ENCODE results near the gene TRIP13.

The TRIP13 gene

DNA sequence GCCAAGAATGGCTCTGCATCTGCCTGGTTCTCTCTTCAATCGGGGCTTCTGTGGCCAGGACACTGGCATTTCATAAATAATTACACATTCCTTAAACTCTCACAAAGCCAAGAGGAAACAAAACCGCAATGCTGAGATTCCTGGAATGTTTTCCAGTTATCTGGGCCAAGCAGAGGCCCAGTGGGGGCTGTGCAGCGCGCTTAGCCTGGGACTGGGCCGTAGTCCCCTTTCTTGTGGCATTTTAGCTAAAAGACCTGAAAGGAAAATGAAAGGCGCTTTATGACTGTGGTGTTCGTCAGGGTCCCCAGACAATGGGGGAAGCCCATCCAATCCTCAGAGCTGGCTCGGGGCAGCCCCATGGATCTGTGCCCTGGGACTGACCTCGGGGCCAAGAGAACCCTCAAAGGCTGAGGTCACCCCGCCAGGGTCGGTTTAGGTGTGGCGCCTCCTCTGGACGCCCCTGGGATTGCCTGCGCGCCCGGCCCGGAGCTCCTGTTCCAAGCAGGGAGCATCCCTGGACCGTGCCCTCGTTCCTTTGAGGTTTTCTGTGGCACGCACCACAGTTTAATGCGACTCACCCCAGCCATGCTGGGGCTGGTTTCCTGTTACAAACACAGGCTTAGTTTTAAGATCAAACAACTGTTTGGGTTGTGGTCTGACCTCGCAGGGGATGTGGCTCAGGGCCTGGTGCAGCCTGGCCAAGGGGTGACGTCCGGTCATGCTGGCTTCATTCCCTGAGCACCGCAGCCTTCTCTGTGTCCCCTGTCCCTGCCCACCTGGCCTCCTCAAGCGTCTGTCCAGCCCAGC lies 64.5 kb downstream of the TRIP13 start:
- DNase-seq (ENCODE audit: low read depth) = no peak

DNA sequence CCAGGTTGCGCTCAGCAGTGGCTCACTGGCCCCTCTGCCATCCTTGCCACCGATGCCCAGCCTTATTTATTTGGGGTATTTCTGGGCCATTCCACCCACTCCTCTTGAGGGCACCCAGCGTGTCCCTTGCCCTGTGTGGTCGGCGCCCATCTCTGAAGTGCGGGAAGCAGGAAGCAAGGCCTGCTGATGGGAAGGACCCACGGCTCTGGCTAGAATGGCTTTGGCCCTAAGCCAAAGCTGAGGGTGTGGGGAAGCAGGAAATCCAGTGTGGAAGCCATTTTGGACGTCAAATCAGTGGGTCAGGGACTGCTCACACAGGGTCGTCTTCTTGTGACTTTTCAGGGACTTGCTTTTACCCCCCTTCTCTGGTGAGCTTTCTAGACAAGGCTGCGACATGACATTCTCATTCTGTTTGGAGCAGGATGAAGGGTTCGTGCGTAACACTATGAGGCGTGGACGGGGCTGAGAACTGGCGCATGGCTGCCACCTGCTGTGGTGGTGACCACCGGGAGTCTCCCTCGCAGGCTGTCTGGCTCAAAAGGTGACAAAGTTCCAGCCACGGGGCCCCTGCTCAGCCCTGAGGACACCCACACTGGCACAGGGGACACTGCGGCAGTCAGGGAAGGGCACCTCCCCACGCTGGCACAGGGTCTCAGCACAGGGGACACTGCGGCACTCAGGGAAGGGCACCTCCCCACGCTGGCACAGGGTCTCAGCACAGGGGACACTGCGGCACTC lies 65.2 kb downstream of the TRIP13 start:
- DNase-seq (ENCODE audit: low read depth) = no peak

DNA sequence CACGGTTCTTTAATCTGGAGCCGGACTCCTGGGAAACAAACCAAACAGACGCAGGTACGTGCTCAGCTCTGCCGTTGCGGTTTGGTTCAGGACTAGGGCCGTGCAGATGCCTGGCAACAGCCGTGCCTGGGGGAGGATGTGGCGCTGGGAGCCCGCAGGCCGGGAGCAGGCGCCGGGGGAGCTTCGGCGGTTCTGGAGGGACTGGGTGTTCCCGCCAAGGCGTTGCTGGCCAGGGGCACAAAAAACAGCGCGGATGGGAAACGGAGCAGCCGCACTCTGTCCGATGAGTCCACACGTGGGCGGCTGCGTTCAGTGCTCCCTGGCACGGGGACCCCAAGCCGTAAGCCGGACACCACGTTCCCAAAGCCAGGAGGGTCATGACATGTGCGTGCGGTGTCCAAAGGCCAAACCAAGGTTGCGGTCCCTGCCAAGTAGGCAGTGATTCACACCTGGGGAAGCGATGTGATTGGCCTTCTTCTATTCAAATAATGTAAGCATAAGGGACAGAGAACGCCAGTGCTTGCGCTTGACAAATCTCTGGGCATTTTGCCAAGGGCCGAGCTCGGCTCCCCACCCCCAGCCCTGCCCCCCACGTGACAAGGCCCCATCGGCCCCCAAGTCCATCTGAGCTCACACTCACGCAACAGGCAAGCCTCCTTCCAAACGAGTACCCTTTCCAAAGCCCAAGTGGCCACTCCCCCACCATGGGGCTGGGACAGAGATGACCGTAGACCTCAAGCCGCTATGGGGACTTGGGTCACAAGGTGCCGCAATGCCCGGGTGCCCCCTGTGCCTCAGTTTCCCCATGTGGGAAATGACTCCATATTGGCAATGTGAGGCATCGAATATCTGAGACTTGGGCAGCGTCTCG lies 66.3 kb downstream of the TRIP13 start:
- DNase-seq (ENCODE audit: low read depth) = no peak

DNA sequence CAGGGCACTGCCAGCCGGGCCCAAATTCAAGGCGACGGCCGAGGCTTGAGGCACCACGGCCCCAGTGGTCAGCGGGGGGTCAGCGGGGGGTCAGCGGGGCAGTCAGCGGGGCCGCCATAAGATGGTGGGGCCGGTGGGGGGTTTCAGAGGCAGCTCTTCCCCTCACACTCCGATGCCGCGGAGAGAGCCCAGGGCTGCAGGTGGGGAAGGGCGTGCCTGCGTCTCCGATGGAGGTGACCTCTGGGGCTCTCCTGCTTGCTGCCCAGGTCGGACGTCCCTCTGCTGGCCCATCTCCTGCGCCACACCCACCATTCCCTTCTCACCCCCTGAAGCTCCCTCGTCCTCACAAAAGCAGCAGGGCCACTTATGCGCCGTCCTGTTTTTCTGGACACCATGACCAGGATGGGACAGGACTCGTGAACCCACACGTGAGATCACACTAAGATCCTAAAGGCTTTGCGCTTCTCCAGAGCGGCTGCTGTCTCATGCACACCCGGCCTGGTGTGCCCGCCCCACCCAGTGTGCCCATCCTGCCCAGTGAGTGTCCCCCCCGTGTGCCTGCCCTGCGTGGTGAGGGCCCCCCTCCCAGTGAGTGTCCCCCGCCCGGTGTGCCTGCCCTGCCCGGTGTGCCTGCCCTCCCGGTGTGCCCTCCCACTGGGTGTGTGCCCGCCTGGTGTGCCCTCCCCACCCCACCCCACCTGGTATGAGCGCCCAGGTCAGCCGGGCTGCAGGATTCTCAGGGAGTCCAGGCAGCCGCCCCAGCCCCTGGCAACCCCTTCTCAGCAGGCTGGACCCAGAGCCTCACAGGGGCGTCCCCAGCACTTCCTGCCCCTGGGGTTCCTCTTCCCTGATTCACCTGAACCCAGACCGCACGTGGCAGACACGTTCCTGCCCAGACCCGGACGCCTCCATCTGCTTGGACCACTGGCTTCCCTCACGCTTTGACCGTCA lies 67.2 kb downstream of the TRIP13 start:
- no peak for DNase-seq (ENCODE audit: low read depth)

DNA sequence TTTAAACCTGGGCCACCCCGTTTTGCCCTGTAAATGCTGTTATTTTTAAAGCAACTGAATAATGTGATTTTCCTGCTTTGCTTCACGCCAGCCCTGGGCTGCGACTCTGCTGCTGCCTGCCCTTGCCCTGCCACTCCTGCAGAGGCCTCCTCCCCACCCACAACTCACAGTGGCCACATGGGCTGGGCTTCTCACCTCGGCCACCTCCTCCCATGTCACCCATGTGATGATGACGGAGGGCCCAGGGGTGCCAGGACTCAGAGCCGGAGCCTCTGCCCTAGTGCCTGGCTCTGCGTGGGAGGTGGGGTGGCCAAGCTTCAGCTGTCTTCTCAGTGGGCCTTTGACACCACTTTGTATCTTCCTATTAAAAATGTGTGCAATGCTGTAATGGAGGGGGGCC lies 67.9 kb downstream of the TRIP13 start:
- no peak for DNase-seq (ENCODE audit: low read depth)

DNA sequence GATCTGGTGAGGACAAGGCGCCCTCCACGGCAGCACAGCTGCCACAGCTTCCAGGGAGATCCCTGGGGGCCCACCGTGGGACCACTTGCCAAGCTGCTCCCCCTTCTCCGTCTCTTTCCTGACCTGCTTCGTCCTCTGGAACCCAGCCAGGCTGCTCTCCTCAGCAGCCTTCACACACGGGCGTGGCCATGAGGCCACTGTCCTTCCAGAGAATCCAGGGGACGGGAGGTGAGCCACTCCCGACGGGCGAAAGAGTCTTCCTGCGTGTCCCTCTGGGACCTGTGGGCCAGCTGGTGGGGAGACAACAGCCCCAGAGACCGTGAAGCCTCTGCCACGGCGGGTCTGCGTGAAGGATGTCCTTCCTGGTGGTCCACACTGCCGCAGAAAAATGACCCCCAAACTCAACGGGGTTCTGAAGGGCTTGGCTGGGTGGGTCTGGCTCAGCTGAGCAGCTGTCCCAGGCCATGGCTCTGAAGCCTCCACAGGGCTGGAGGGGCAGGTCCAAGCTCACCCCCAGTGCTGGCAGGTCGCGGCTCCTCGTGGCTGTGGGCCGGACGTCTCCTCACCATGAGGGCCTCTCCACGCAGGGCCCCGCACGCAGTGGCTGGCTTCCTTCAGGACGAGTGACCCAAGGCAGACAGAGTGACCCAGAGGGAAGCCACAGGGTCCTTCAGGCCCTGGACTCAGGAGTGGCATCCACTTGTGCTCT lies 68.5 kb downstream of the TRIP13 start:
- DNase-seq (ENCODE audit: low read depth) = no peak

DNA sequence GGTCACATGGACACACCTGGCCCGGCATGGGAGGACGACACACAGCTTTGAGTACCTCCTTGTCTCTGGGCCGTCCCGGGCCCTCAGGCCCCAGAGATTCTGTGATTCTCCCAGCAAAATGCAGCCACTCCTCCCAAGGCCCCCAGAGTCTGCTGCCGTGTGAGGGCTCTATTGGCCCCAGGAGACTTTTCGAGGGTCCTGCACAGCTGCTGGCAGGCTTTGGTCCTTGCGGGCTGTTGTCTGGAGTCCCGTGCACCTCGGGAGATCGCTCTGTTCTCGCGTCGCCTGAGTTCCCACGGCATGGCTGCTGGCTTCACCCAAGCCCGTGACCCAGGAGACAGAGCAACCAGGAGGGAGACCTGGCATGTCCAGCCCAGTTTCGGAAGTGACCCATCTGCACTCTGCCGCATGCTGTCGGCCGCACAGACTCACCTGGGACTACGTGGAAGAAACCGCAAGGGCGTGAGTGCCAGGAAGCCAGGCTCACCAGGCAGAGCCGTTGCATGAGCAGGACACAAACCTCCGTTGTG lies 69.1 kb downstream of the TRIP13 start:
- DNase-seq (ENCODE audit: low read depth) = no peak

DNA sequence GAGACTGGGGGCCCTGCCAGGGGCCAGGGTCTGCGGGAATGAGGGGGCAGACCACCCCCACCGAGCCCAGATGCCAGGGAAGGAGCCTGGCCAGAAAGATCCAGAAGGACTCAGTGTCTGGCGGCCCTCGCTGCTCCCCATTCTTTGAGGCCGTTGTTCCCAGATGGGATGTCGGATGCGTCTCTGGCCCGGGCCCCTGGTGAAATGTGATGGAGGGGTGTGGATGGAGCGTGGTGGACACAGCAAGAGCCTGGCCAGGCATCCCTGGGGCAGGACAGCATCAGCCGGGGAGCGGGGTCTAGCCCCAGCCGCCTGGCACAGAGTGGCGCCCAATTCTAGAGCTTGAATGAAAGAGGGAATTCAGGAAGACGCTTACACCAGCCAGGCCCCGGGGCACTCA lies 69.7 kb downstream of the TRIP13 start:
- DNase-seq (ENCODE audit: low read depth) = no peak

DNA sequence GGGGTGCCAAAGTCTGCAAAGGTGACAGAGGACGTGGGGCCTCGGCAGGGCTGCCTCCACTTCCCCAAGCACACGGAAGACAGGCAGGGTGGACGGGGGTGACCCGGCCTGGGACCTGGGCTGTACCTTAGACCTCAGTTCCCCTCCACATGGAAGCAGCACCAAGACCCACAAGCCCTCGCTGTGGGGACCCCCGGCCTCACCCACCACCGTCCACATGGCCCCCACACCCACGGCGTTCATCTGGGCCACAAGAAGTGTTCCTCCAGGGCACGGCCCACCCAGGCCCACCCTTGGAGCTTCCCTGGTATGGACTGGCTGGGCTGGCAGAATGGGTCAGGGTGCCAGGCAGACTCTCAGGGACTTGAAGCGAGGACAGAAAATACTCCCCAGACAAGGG lies 70.1 kb downstream of the TRIP13 start:
- DNase-seq (ENCODE audit: low read depth) = no peak

DNA sequence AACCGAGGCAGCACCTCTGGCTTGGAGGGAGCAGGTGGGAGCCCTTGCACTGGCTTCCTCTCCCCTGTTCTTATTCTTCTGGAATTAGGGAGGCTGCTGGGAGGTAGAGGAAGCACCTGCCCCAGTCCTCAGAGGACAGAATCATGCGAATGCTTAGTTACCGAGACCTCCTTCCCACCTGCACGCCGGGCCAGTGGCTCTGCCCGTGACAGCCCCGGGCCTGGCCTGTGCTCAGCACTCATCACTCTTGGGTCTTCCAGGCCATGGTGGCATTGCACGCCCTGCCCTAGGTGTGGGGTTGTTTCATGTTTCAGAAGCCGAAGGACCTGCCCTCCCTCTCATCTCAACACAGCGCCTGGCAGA lies 70.6 kb downstream of the TRIP13 start:
- no peak for DNase-seq (ENCODE audit: low read depth)

DNA sequence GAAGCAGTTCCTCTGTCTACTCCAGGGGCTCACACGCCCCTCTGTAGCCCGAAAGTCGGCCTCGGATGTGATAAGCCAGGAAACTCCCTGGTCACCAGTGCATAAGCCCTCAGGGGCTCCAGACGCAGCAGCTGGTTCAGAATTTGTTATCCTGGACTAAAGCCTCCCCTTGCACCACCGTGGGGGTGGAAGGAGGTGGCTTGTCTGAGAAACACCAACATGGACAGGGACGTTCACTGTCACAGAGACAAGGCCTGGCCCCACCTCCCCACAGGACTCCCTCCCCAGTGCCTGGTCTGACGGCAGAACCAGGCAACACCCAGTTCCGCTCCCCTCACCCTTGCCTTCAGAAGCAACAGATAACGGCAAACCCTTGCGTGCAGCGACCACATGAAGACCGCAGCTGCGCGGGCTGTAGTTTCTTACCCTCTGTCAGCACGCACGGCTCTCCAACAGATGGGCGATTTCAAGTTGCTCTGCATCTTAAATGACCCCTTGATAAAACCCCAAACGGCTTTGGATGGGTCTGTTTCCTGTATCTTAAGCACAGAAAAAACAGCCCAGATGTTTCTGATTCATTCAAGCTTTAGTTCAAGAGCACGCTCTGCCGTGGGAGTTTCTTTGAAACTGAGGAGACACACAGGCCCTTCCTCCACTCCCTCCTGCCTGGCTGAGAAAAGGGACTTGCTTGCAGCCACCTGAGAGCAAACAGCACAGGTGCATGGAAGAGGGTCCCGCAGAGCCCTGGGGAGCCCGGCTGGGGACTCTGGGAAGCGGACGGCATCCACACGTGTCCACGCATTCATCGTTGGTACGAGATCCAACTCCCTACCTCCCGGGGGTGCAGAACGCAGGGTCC lies 71.2 kb downstream of the TRIP13 start:
- DNase-seq (ENCODE audit: low read depth) = no peak

DNA sequence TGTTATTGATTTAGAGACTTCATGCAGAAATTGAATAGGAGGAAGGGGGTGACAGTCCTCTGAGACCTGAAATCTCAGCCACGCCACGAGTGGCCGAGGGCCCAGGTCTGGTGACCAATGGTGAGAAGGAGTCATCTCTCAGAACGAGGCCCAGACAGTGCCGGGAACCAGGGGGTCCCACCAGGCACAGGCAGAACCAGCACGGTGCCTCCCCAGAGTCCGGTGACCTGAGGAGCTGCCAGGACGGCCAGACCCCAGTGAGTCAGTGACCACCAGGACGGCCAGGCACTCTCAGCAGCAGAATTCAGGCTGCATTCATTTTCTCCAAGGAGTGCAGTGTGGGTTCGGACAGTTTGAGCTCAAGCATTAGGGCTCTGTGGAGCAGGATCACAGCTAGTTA lies 72.1 kb downstream of the TRIP13 start:
- no peak for DNase-seq (ENCODE audit: low read depth)

DNA sequence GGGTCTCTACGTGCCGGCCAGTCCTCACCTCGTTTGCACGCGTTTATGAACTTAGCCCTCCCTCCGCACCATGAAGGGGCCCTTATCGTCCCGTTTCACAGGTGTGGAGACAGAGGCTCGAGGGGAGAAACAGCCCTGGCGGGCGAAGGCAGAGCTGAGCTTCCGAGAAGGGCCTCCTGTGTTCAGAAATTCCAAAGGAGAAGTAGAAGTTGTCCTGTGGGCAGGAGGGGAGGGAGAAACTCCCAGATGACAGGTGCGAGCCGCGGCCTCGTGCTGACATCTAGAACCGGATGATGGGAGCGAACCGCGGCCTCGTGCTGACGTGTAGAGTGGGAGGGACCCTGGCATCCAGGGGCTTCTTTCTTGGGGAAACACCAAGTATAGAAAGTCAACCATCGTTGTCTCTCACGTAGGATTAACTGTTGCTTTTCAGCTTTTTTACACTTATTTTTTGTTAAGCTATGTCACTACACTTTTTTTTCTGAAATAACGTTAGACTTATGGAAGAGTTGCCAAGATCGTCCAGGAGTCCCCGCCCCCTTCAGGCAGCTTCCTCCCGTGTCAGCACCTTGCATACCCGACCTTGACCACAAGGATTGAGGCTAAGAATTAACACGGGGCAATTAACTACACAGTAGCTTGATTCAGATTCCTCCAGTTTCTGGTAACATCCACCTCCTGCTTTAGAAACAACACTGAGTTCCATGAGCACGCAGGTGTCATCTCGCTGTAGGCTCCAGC lies 73.1 kb downstream of the TRIP13 start:
- DNase-seq (ENCODE audit: low read depth) = no peak

DNA sequence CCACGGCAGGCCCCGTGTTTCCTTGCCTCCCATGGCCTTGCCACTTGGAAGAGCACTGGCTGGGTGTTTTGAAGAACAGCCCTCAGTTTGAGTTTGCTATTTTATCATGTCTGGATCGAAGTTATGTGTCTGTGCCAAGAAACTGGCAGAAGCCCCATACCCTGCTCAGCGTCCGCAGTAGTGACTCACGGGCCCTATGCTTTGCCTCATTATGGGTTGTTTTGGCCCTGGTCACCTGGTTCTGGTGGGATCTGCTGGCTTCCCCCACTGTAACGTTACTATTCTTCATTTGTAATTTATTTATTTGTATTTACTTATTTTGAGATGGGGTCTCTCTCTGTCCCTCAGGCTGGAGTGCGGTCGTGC lies 73.6 kb downstream of the TRIP13 start:
- DNase-seq (ENCODE audit: low read depth) = no peak

DNA sequence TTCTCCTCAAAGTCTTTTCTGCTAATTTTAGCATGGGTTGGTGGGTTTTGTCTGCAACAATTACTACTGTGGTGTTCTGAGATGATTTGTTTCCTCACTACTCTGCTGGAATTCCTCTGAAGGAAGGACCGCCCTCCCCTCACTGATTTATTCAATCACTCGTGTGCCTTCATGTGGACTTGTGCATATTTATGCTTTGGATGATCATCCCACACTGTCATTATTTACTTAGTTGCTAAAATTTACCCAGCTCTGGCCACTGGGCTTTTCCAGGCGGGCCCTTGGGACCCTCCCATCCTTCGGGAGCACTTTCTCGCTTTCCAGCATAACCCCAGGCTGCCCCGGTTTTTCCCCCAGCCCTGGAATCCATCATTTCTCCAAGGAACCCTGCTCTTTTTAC lies 74.3 kb downstream of the TRIP13 start:
- no peak for DNase-seq (ENCODE audit: low read depth)

All from activated T-helper 1 cell treated with Interleukin-2 at 50 U/mL for 16 hours (primary cell).